Mesenchymal stem cell (in vitro differentiated cells and primary cell): ENCODE data around the gene STOM.

ENCODE experiments used
- DNase-seq: peaks from one replicate; pipeline ENCODE4 v3.0.0-alpha.2; 2013
- H2AFZ ChIP-seq: one replicate; pipeline ENCODE4 v1.6.1; 2013; ENCODE audit warnings: low read depth, mild to moderate bottlenecking, control low read depth, inconsistent platforms, low read length, moderate library complexity
- H2AK5ac ChIP-seq: 2 replicates; pipeline ENCODE4 v1.6.1; 2013; ENCODE audit warnings: low read length, moderate library complexity, mild to moderate bottlenecking, inconsistent platforms; ENCODE audit not compliant: severe bottlenecking
- H2BK120ac ChIP-seq: one replicate; pipeline ENCODE4 v1.6.1; 2013; ENCODE audit warnings: low read depth, mild to moderate bottlenecking, inconsistent platforms, low read length, moderate library complexity
- H2BK12ac ChIP-seq, 2 experiments: one replicate each; pipeline ENCODE4 v1.6.1; 2013; ENCODE audit warnings: inconsistent platforms in 2 of 2, low read length in 2 of 2, mild to moderate bottlenecking in 2 of 2, moderate library complexity in 2 of 2, control low read depth in 1 of 2
- H2BK15ac ChIP-seq: one replicate; pipeline ENCODE4 v1.6.1; 2013; ENCODE audit warnings: mild to moderate bottlenecking, low read depth, inconsistent platforms; ENCODE audit not compliant: poor library complexity, severe bottlenecking
- H2BK5ac ChIP-seq: 2 replicates; pipeline ENCODE4 v1.6.1; 2013; ENCODE audit warnings: low read depth, mild to moderate bottlenecking, low read length, control low read depth, inconsistent platforms; ENCODE audit not compliant: poor library complexity, severe bottlenecking
- H3K14ac ChIP-seq, 2 experiments: one replicate each; pipeline ENCODE4 v1.6.1; 2013; ENCODE audit warnings: inconsistent platforms in 2 of 2, low read length in 2 of 2, control low read depth in 1 of 2, mild to moderate bottlenecking in 1 of 2, moderate library complexity in 1 of 2
- H3K18ac ChIP-seq, 2 experiments: one replicate each; pipeline ENCODE4 v1.6.1; 2013; ENCODE audit warnings: inconsistent platforms in 2 of 2, low read length in 2 of 2, control low read depth in 1 of 2, low read depth in 1 of 2, mild to moderate bottlenecking in 1 of 2
- H3K23ac ChIP-seq, 2 experiments: one replicate each; pipeline ENCODE4 v1.6.1; 2013; ENCODE audit warnings: inconsistent platforms in 2 of 2, low read length in 2 of 2, mild to moderate bottlenecking in 2 of 2, moderate library complexity in 2 of 2, control low read depth in 1 of 2
- H3K27ac ChIP-seq: 2 replicates; pipeline ENCODE4 v1.5.1; 2013; ENCODE audit warnings: mild to moderate bottlenecking, moderate library complexity, low read length, control low read depth, inconsistent platforms; ENCODE audit not compliant: poor library complexity, severe bottlenecking
- H3K27me3 ChIP-seq, 2 experiments: 2 replicates each; pipeline versions ENCODE4 v1.6.1 to v1.7.0; 2013; ENCODE audit warnings: low read length in 2 of 2, mild to moderate bottlenecking in 2 of 2, moderate library complexity in 2 of 2, control low read depth in 1 of 2, inconsistent platforms in 1 of 2; ENCODE audit not compliant: control insufficient read depth in 1 of 2, insufficient read depth in 1 of 2
- H3K36me3 ChIP-seq, 2 experiments: 2 replicates each; pipeline versions ENCODE4 v1.6.1 to v1.7.0; 2013; ENCODE audit warnings: low read length in 2 of 2, control low read depth in 1 of 2, inconsistent platforms in 1 of 2, low read depth in 1 of 2, mild to moderate bottlenecking in 1 of 2; ENCODE audit not compliant: insufficient read depth in 2 of 2, control insufficient read depth in 1 of 2
- H3K4ac ChIP-seq, 2 experiments: one replicate each; pipeline ENCODE4 v1.6.1; 2013; ENCODE audit warnings: inconsistent platforms in 2 of 2, low read length in 2 of 2, mild to moderate bottlenecking in 2 of 2, moderate library complexity in 2 of 2, control low read depth in 1 of 2, low read depth in 1 of 2
- H3K4me1 ChIP-seq: 2 replicates; pipeline ENCODE4 v1.6.1; 2013; ENCODE audit warnings: low read depth, low read length, control low read depth; ENCODE audit not compliant: control insufficient read depth, insufficient read depth
- H3K4me2 ChIP-seq: 2 replicates; pipeline ENCODE4 v1.6.1; 2013; ENCODE audit warnings: low read length, mild to moderate bottlenecking, inconsistent platforms; ENCODE audit not compliant: poor library complexity, severe bottlenecking
- H3K4me3 ChIP-seq, 2 experiments: 2 replicates each; pipeline versions ENCODE4 v1.5.1 to v1.7.0; 2013; ENCODE audit warnings: low read length in 2 of 2, mild to moderate bottlenecking in 2 of 2, control low read depth in 1 of 2, low read depth in 1 of 2; ENCODE audit not compliant: insufficient read depth in 1 of 2
- H3K79me1 ChIP-seq: replicated peaks from 2 replicates; pipeline ENCODE4 v1.6.1; 2013; ENCODE audit warnings: mild to moderate bottlenecking, control low read depth, low read length, inconsistent platforms; ENCODE audit not compliant: poor library complexity, severe bottlenecking
- H3K9ac ChIP-seq: 2 replicates; pipeline ENCODE4 v1.7.0; 2013; ENCODE audit warnings: mild to moderate bottlenecking, low read length, moderate library complexity
- H3K9me3 ChIP-seq: 2 replicates; pipeline ENCODE4 v1.7.0; 2013; ENCODE audit warnings: mild to moderate bottlenecking, low read length; ENCODE audit not compliant: control insufficient read depth
- H4K8ac ChIP-seq: one replicate; pipeline ENCODE4 v1.6.1; 2013; ENCODE audit warnings: inconsistent platforms, mild to moderate bottlenecking, low read length, moderate library complexity
- H4K91ac ChIP-seq: one replicate; pipeline ENCODE4 v1.6.1; 2013; ENCODE audit warnings: mild to moderate bottlenecking, low read length, inconsistent platforms
- WGBS: methylation state at CpG from one replicate; pipeline ENCODE4 v1.1.7; 2013; ENCODE audit warnings: mixed read lengths; 5-methylcytosine and 5-hydroxymethylcytosine counted together

STOM gene

DNA sequence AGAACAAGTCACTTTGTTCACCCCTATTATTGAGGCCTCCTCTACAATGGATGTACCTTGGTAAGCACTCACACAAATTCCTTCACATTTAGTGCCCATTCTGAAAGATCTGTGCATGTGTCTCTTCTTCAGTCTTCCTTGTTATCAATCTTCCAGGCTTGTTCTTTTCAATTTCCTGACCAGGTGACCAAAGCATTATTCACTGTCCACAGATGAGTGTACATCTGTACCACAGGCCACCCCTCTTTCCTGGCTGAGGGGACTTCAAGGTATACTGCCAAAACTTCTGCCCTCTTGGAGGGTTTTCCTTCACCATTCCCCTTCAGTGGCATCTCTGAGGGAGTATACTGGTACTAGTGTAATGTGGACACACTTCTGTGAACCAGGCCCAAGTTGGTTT lies 25.5 kb upstream of the STOM start:
- Histone ChIP-seq H3K9me3 (no peaks in the 10 kb centered on the region), H4K8ac (no peak overlapping the region), H2AK5ac (peak overlapping the region; percentile 13), H2BK15ac (no peak overlapping the region), H3K27me3 (no peaks in the 10 kb centered on the region), H3K4ac (peak overlapping the region in 1 of 2 experiments; percentile 30), H3K18ac (no peak overlapping the region), H2BK12ac (peak overlapping the region in 1 of 2 experiments; percentile 71), H3K27ac (no peak overlapping the region), H2AFZ (no peak overlapping the region), H4K91ac (no peak overlapping the region), H3K14ac (no peak overlapping the region), H3K9ac (no peak overlapping the region), H2BK120ac (no peak overlapping the region), H3K4me2 (no peak overlapping the region), H3K4me3 (no peak overlapping the region), H2BK5ac (no peak overlapping the region), H3K23ac (no peak overlapping the region), H3K79me1 (no peaks in the 10 kb centered on the region), H3K36me3 (no peaks in the 10 kb centered on the region), H3K4me1 (peaks cover 2% of the 10 kb centered on the region)
- DNase-seq: no peak

GRCh38 chr9:121394292-121394691 lies 24.2 kb upstream of the STOM start:
- no peak overlapping the region for H3K4me3 ChIP-seq
- no peak overlapping the region for H3K18ac ChIP-seq
- H3K4ac ChIP-seq: no peak overlapping the region
- no peak overlapping the region for H3K9ac ChIP-seq
- WGBS: 97% methylated on average over 3 of the region's 3 CpGs
- no peak overlapping the region for H3K23ac ChIP-seq
- H3K27ac ChIP-seq: no peak overlapping the region
- H3K14ac ChIP-seq: no peak overlapping the region
- no peak overlapping the region for H4K91ac ChIP-seq
- peaks cover 2% of the 10 kb centered on the region for H3K4me1 ChIP-seq
- no peaks in the 10 kb centered on the region for H3K79me1 ChIP-seq
- H2BK5ac ChIP-seq: no peak overlapping the region
- H3K4me2 ChIP-seq: no peak overlapping the region
- no peak overlapping the region for H2AFZ ChIP-seq
- H4K8ac ChIP-seq: no peak overlapping the region
- no peaks in the 10 kb centered on the region for H3K36me3 ChIP-seq
- H2BK15ac ChIP-seq: no peak overlapping the region
- no peak overlapping the region for H2AK5ac ChIP-seq
- H2BK120ac ChIP-seq: no peak overlapping the region
- DNase-seq: no peak
- no peak overlapping the region for H2BK12ac ChIP-seq
- H3K27me3 ChIP-seq: no peaks in the 10 kb centered on the region
- H3K9me3 ChIP-seq: no peaks in the 10 kb centered on the region

DNA sequence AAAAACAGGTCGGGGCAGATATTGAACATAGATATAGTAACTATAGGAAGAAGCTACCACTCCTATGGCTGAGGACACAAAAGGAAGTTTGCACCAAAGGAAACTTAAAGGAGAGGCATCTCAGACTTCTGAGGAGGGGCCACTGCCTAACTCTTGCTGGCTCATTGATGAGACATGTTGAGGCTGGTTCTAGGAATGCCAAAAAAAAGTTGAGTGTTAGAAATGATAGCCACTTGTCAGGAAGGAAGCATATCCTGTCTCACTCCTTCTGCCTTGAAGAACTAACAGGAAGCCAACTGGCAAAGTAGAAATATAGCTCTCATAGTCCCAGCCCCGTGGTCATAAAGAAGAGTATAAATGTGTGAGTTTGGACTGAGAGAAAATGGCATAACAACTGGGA lies 23.3 kb upstream of the STOM start:
- H3K9ac ChIP-seq: no peak overlapping the region
- no peaks in the 10 kb centered on the region for H3K4me1 ChIP-seq
- H3K9me3 ChIP-seq: no peaks in the 10 kb centered on the region
- no peaks in the 10 kb centered on the region for H3K79me1 ChIP-seq
- H3K4me2 ChIP-seq: no peak overlapping the region
- H3K18ac ChIP-seq: no peak overlapping the region
- no peak overlapping the region for H2BK12ac ChIP-seq
- no peak overlapping the region for H3K4me3 ChIP-seq
- no peak overlapping the region for H4K91ac ChIP-seq
- no peak overlapping the region for H3K14ac ChIP-seq
- H4K8ac ChIP-seq: no peak overlapping the region
- no peak overlapping the region for H3K23ac ChIP-seq
- no peak overlapping the region for H2BK5ac ChIP-seq
- no peak overlapping the region for H2BK120ac ChIP-seq
- H3K36me3 ChIP-seq: no peaks in the 10 kb centered on the region
- WGBS: no CpG with 5 or more reads among the region's 2 CpGs
- DNase-seq: peak; percentile 19
- H3K27ac ChIP-seq: no peak overlapping the region
- H2AFZ ChIP-seq: no peak overlapping the region
- H2BK15ac ChIP-seq: no peak overlapping the region
- no peaks in the 10 kb centered on the region for H3K27me3 ChIP-seq
- no peak overlapping the region for H3K4ac ChIP-seq
- no peak overlapping the region for H2AK5ac ChIP-seq

- H3K9ac ChIP-seq: no peak overlapping the region
- H4K91ac ChIP-seq: no peak overlapping the region
- no peak overlapping the region for H3K4ac ChIP-seq
- no peaks in the 10 kb centered on the region for H3K9me3 ChIP-seq
- H3K4me1 ChIP-seq: no peaks in the 10 kb centered on the region
- H2BK5ac ChIP-seq: no peak overlapping the region
- no peak overlapping the region for H2BK12ac ChIP-seq
- WGBS: 100% methylated on average over 1 of the region's 1 CpG
- H3K79me1 ChIP-seq: no peaks in the 10 kb centered on the region
- H3K23ac ChIP-seq: no peak overlapping the region
- no peak overlapping the region for H3K4me2 ChIP-seq
- H3K18ac ChIP-seq: no peak overlapping the region
- no peak overlapping the region for H4K8ac ChIP-seq
- H2AFZ ChIP-seq: no peak overlapping the region
- no peak overlapping the region for H3K4me3 ChIP-seq
- no peak overlapping the region for H3K14ac ChIP-seq
- H2AK5ac ChIP-seq: no peak overlapping the region
- no peak for DNase-seq
- H3K27ac ChIP-seq: no peak overlapping the region
- H3K36me3 ChIP-seq: no peaks in the 10 kb centered on the region
- H2BK120ac ChIP-seq: no peak overlapping the region
- no peaks in the 10 kb centered on the region for H3K27me3 ChIP-seq
- no peak overlapping the region for H2BK15ac ChIP-seq
Observed at GRCh38 chr9:121390372-121390771, 20.3 kb upstream of the STOM start.
